A673 (cell line): ENCODE data around the gene NUDT14.

Experiments used
- EZH2 ChIP-seq: fragments of 200-600 bp; sonication (generic); IDR thresholded peaks from 2 replicates; pipeline ENCODE4 v1.6.1; 2017; ENCODE audit warnings: borderline replicate concordance, low read depth, mild to moderate bottlenecking, mixed read lengths, antibody characterized with exemption, low read length; ENCODE audit not compliant: poor library complexity, severe bottlenecking
- TF ChIP-seq, protein P1 (sequence below): fragments of 300-800, 200-600 bp; sonication (generic); conservative IDR thresholded peaks from 2 replicates; pipeline ENCODE4 v1.5.1; 2017; ENCODE audit warnings: low read depth, mild to moderate bottlenecking, antibody characterized with exemption, low read length, moderate library complexity, mixed read lengths

DNA sequence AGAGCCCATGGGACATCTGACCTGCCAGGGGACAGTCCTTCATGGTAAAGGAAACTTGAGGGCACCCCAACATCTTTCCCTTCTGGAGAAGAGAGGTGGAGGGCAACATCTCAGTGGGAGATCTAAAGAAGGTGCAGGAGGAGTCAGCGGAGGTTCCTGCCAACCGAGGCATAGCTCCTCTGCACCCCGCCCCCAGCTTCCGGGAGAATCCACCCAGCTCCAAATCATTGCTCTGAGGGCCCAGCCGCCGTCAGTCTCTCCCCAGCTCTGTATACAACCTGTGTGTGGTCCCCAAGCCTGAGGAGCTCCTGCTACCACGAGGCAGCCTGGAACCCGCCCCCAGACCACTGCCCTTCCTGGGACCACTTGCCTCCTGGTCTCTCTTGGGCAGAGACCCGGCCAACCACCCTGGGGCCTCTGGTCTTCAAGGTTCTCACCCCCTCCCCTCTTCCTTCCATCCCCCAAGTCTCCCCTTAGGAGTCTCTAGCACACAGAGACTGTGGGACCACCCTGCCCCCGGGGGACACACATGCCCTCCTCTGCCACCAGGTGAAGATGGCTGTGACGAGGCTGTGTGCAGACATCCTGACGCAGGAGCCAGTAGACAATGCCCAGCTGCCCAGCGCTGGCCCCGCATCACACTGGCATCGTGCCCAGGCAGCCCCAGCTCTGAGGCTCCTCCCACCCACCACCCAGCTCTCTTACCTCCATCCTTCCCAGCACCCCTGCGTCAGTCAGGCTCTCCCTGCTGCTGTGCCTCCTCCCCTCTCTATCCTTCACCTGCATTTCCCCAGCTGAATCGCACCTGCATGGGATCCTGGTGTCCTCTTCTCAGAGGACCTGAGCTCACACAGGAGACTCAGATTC lies 13.0 kb upstream of the NUDT14 start:
- TF ChIP-seq, protein P1, sequence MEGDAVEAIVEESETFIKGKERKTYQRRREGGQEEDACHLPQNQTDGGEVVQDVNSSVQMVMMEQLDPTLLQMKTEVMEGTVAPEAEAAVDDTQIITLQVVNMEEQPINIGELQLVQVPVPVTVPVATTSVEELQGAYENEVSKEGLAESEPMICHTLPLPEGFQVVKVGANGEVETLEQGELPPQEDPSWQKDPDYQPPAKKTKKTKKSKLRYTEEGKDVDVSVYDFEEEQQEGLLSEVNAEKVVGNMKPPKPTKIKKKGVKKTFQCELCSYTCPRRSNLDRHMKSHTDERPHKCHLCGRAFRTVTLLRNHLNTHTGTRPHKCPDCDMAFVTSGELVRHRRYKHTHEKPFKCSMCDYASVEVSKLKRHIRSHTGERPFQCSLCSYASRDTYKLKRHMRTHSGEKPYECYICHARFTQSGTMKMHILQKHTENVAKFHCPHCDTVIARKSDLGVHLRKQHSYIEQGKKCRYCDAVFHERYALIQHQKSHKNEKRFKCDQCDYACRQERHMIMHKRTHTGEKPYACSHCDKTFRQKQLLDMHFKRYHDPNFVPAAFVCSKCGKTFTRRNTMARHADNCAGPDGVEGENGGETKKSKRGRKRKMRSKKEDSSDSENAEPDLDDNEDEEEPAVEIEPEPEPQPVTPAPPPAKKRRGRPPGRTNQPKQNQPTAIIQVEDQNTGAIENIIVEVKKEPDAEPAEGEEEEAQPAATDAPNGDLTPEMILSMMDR, result no peak
- no peak for TF ChIP-seq EZH2
